OCI-LY1 (cell line): ENCODE measurements around the gene ST7L.

Experiments
- EZH2 ChIP-seq: fragments of 200-600 bp; sonication (generic), shearing (Covaris generic); IDR thresholded peaks from 2 replicates; pipeline ENCODE4 v1.8.0; 2017; ENCODE audit warnings: borderline replicate concordance, mixed run types, mild to moderate bottlenecking, antibody characterized with exemption, low read length, moderate library complexity, mixed read lengths
- TF ChIP-seq, protein P1 (sequence below): fragments of 200-600 bp; sonication (generic), shearing (Covaris generic); IDR thresholded peaks from 2 replicates; pipeline ENCODE4 v1.5.1; 2017; ENCODE audit warnings: mild to moderate bottlenecking, antibody characterized with exemption, low read length, moderate library complexity, mixed read lengths

DNA sequence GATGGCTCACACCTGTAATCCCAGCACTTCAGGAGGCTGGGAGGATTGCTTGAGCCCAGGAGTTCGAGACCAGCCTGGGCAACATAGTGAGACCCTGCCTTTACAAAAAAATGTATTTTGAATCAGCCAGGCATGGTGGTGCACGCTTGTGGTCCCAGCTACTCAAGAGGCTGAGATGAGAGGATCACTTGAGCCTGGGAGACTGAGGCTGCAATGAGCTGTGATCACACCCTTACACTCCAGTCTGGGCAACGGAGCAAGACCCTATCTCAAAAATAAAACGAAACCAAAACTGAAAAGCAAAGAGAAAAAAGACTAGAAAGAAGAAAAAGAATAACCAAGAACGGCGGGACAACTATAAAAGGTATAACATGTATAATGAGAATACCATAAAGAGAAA is 125.6 kb downstream of the ST7L start:
- TF ChIP-seq, protein P1, sequence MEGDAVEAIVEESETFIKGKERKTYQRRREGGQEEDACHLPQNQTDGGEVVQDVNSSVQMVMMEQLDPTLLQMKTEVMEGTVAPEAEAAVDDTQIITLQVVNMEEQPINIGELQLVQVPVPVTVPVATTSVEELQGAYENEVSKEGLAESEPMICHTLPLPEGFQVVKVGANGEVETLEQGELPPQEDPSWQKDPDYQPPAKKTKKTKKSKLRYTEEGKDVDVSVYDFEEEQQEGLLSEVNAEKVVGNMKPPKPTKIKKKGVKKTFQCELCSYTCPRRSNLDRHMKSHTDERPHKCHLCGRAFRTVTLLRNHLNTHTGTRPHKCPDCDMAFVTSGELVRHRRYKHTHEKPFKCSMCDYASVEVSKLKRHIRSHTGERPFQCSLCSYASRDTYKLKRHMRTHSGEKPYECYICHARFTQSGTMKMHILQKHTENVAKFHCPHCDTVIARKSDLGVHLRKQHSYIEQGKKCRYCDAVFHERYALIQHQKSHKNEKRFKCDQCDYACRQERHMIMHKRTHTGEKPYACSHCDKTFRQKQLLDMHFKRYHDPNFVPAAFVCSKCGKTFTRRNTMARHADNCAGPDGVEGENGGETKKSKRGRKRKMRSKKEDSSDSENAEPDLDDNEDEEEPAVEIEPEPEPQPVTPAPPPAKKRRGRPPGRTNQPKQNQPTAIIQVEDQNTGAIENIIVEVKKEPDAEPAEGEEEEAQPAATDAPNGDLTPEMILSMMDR = no peak
- no peak for TF ChIP-seq EZH2
